CD4-positive, alpha-beta T cell treated with Interferon alpha-2 for 1 hour (primary cell): Measurements from ENCODE around the gene MTUS2.

Source experiments
- DNase-seq, 2 donors: peaks; one replicate each; pipeline ENCODE4 v3.0.0-alpha.2; 2020 to 2022

The MTUS2 gene

GRCh38 chr13:29537736-29538651, 717.9 kb downstream of the MTUS2 start:
- no peak for DNase-seq

GRCh38 chr13:29538652-29539040, 718.5 kb downstream of the MTUS2 start:
- no peak for DNase-seq

- DNase-seq: no peak
Observed at GRCh38 chr13:29539856-29540255, 719.7 kb downstream of the MTUS2 start.

GRCh38 chr13:29540334-29540733, 720.2 kb downstream of the MTUS2 start:
- no peak for DNase-seq

GRCh38 chr13:29540799-29541198, 720.7 kb downstream of the MTUS2 start:
- no peak for DNase-seq

- no peak for DNase-seq
Observed at GRCh38 chr13:29541400-29541799, 721.3 kb downstream of the MTUS2 start.

GRCh38 chr13:29542381-29542780, 722.2 kb downstream of the MTUS2 start:
- DNase-seq: no peak

GRCh38 chr13:29543230-29544215, 723.4 kb downstream of the MTUS2 start:
- DNase-seq: no peak

GRCh38 chr13:29545988-29546387, 725.8 kb downstream of the MTUS2 start:
- no peak for DNase-seq

GRCh38 chr13:29546662-29547061, 726.5 kb downstream of the MTUS2 start:
- no peak for DNase-seq

GRCh38 chr13:29547153-29547552, 727.0 kb downstream of the MTUS2 start:
- no peak for DNase-seq

GRCh38 chr13:29548722-29549121, 728.6 kb downstream of the MTUS2 start:
- no peak for DNase-seq

- no peak for DNase-seq
Observed at GRCh38 chr13:29550430-29550988, 730.4 kb downstream of the MTUS2 start.

- no peak for DNase-seq
Observed at GRCh38 chr13:29551214-29551613, 731.1 kb downstream of the MTUS2 start.
